Caki2 (cell line): ENCODE data around the gene LTB4R. TPM values are rescaled to one million over a fixed set of nuclear protein-coding genes. Genes with fewer than 3 reads are reported as not detected.

Experiments
- DNase-seq: peaks from one replicate; pipeline ENCODE4 v3.0.0-alpha.2; 2015; ENCODE audit warnings: low read depth
- in situ Hi-C: cut with HindIII; loops from 2 replicates; pipeline ENCODE4 v1.10.0; 2016; ENCODE audit warnings: low sequenced_read_pairs, low pct_unique_long_range_greater_than_20kb, mixed read lengths
- total RNA-seq: library from RNA; depleted of rRNA; stranded (reverse); fragments of >200 nt; shearing (Covaris generic); gene quantifications from 2 replicates; pipeline ENCODE4 v1.2.3, GENCODE V29; 2014; ENCODE audit warnings: low replicate concordance; rRNA removed

The LTB4R gene, protein sequence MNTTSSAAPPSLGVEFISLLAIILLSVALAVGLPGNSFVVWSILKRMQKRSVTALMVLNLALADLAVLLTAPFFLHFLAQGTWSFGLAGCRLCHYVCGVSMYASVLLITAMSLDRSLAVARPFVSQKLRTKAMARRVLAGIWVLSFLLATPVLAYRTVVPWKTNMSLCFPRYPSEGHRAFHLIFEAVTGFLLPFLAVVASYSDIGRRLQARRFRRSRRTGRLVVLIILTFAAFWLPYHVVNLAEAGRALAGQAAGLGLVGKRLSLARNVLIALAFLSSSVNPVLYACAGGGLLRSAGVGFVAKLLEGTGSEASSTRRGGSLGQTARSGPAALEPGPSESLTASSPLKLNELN
- 0.12 and 2.7 TPM in 2 replicates for total RNA-seq

DNA sequence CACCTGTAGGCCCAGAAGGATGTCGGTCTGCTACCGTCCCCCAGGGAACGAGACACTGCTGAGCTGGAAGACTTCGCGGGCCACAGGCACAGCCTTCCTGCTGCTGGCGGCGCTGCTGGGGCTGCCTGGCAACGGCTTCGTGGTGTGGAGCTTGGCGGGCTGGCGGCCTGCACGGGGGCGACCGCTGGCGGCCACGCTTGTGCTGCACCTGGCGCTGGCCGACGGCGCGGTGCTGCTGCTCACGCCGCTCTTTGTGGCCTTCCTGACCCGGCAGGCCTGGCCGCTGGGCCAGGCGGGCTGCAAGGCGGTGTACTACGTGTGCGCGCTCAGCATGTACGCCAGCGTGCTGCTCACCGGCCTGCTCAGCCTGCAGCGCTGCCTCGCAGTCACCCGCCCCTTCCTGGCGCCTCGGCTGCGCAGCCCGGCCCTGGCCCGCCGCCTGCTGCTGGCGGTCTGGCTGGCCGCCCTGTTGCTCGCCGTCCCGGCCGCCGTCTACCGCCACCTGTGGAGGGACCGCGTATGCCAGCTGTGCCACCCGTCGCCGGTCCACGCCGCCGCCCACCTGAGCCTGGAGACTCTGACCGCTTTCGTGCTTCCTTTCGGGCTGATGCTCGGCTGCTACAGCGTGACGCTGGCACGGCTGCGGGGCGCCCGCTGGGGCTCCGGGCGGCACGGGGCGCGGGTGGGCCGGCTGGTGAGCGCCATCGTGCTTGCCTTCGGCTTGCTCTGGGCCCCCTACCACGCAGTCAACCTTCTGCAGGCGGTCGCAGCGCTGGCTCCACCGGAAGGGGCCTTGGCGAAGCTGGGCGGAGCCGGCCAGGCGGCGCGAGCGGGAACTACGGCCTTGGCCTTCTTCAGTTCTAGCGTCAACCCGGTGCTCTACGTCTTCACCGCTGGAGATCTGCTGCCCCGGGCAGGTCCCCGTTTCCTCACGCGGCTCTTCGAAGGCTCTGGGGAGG lies at the start of gene LTB4R:
LTB4R (plus strand) TSS at position 857 of the 959 bp plus-strand sequence. CDS start 4,150 bp downstream, outside the sequence.
- in situ Hi-C loops = no loop called here
- peak; percentile 36 for DNase-seq

DNA sequence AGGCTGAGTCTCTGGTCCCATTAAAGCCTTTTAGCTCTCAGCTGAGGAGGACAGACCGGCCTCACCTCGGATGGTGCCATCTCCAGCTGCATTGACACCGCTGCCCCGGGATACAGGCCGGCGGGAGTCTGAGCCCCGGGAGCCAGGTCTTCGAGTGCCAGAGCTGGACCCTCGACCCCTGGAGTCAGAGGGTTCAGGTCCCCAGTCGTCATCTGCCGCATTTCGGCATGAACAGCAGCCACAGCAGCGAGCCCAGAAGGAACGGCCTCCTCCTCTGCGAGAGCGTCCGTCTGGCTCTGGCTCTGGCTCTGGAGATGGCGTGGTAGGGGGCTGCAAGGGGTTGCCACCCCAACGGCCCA lies 49.4 kb upstream of the LTB4R start:
- no peak for DNase-seq
- in situ Hi-C loops = no loop called here

DNA sequence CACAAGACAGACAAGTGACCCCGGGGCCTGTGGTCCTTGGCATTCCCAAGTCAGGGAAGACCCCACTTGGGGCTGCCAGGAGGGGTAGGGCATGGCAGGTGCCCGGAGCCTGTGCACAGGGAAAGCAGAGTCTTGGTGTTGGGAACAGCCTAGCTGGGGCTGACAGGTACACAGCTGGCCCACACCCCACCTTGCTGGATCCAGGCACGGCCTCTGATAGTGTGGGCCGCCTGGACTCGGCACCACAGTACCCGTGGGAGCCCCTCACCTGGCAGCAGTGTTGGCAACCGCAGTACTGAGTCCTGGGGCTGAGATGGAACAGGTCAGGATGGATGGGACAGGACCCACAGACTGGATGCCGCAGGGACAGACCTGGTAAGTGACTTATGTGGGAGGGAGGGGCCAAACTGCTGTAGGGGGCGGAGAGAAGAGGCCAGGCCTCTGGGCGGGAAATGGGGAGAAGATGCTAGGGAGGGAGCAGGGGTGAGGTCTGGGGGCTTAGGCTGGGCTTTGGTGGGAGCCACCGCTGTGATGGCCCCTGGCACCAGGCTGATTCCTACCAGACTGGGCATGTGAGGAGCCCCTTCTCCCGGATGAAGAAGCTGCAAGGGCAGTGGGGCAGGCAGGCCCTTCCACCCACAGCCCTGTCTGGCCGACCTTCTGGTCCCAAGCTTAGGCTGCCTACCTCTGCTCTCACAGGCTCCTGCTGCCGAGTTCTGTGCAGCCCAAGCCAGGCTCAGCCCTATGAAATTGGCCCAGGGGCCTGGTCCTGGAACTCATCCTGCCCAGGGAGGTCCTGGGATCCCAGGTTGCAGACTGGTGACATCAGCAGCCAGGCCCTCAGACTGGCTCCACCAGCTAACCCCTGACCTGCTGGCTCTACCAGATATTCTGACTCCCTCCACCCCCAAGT lies 48.2 kb upstream of the LTB4R start, which contains the start of gene TGM1:
TGM1 (minus strand) TSS at position 357 of the 913 bp plus-strand sequence. CDS start 825 bp downstream, outside the sequence.
- in situ Hi-C loops = no loop called here
- no peak for DNase-seq

DNA sequence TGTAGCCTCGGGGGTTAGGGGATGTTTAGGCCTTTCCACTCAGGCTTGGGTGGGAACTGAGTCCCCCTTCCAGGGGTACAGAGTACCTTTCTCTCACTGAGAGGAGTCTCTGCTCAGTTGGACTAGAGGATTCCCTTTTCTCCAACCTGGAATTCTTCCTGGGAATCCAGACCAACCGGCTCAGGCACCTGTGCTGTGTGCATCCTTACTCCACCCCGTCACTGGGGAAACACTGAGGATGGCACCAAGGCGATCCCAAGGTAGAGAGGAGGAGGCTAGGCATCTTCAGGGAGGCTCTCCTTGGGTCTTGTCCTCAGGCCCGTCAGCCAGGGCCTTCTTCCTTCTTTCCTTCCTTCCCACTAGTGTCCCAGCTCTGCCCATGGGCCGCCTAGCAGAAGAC lies 47.5 kb upstream of the LTB4R start:
- DNase-seq = no peak
- in situ Hi-C loops = no loop called here

DNA sequence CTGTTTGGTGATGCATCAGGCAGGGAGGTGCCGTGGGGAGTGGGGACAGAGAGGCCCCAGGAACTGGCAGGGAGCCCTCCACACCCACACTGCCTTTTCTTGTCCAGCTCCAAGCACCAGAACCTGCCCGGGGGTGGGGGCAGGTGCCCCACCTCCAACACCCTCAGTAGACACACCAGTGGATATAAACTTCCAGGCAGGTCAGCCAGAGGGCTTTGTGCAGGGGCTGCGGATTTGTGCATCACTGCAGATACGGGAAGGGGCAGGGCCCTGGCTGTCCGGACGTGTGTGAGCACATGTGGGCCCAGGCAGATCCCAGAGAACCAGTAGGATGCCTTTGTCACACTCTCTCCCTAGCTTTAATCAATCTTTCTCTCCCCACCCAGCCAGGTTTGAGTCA lies 47.0 kb upstream of the LTB4R start:
- in situ Hi-C loops = no loop called here
- no peak for DNase-seq

DNA sequence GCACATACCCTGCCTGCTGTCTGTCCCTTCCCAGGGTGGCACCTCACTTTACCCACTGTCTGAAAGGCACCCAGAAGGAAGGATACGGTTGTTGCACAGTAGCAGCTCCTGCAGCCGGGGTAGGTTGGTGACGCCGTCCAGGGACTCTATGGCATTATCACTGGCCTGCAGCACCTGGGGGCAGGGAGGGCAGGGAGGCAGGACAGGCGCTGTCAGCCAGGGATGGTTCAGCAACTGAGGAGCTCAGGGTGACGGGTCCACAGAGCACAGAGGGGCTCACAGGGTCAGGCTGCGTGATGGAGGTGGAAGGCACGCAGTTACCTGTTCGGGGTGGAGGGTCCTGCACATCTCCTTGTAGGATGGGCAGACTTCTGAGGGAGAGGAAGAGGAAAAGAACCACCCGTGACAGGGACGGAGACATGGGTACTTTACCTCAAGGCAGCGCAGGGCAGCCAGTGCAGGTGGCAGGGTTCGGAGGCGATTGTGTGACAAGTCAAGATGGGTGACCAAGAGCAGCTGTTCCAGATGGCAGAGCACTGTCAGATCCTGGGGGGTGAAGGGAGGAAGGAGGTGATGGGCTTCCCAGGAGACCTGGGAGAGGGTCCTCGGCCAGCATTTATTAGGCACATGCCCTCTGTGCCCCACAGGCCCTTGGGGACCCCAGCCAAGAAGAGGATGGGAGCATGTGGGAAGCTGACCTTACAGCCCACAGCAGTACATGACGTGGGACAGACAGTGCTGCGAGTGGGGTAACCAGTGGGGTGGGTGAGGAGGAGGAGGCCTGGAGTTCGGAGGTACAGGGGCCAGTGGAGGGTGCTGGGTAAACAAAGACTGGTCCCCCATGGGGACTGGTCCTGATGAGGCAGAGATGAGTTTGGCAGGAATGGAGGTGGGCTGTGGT lies 44.7 kb upstream of the LTB4R start:
- in situ Hi-C loops = no loop called here
- DNase-seq = no peak

DNA sequence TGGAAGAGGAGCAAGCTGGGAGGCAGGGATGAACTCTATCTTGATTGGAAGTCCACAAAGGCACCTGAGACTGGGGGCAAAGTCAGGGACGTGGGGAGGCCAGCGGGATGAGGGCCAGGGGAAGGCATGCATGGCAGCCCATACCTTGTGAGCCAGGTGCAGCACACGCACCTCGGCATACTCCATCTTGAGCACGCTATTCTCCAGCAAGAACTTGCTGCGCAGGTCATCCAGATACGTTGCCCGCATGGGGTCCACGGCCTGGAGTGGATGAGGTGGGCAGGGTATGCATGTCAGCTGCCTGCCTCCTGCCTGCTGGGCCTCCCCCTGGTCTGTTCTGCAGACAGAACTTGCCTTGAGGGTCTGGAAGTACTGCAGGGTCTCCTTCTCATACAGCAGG lies 43.8 kb upstream of the LTB4R start:
- no peak for DNase-seq
- in situ Hi-C loops = no loop called here

DNA sequence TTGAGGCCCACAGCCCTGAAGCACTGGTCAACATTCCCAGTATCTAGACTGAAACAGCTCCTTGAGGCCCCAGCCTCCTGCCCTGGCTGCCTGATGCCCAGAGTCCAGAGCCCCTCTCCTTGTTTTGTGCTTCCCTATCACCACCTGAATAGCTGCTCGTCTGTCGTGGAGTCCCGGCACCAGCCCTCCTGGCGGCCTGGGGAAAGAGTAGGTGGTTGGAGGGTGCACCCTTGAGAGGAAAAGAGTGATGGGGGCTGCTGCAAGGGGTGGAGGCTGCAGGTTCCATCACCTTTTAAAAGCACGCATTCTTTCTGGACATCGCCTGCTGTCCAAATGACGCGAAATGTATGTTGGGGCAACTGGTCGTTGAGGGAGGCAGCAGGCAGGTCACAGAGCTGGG lies 43.1 kb upstream of the LTB4R start:
- in situ Hi-C loops = no loop called here
- no peak for DNase-seq

DNA sequence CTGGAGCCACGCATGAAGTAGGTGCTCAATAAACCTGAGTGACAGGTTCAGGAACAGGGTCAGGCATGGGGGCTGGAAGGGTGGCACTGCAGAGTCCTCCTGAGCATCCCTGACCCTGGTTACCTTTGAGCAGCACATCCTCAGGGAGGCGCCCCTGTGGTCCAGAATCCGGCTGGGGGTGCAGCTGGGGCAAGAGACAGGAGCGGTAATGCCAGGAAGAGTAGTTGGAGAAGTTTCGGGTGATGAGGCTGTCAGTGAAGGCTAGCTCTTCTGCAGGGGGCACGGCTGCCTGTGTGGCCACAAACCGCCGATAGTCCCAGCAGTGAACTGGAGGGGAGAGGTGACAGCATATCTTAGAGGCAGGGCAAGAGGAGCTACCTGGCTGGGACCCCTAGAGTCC lies 41.9 kb upstream of the LTB4R start:
- in situ Hi-C loops = no loop called here
- DNase-seq = no peak

DNA sequence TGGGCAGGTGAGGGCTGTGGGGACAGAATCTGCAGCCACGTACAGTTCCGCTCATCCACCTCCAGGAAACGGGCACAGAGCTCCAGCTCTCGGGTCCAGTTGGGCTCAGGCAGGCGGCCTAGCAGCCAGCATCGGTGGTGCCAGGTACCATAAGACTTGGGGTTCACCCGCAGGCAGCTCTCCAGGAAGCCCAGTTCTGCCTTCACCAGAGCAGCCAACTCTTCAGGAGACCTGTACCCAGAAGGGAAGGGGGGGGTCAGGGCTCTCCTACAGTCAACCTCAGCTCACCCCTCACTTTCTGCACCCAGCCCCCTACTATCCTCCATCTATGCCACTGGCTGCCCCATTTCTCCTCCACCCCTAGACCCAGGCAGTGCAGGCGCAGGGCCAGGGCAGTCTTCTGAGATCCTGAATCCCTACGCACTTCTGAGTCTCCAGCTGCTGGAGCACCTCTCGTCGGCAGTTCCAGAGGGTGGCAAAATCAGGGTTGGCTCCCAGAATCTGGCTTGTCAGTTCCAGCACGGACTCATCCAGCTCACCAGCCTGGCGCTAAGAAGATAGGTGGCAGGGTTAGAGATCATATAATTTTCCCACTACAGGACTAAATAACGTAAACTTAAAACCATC lies 41.3 kb upstream of the LTB4R start:
- in situ Hi-C loops = no loop called here
- DNase-seq = no peak

DNA sequence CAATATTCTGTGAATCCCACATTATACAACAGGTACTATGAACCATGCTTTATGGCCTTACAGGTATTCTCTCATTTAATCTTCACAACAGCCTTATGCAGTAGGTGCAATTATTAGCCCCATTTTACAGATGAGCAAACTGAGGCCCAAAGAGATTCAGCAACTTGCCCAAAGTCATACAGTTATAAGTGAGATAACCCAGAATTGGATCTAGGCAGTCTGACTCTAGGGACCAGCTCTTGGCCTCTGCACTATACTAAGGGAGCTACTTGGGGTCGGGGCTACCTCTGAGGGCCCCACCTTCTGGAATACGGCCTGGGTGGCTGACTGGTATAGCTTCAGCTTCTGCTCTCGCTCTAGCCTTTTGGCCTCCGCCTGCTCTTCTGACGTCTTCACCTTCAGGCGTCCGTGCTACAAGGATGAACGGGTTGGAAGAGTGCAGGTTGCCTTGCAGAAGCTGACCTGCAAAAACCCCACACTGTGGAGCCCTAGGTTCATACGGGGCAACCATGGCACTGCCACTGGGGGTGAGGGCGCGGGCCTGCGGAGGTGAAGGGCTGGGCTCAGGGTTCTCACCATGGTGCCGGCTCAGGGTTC lies 40.7 kb upstream of the LTB4R start:
- in situ Hi-C loops = no loop called here
- DNase-seq = peak; percentile 63

DNA sequence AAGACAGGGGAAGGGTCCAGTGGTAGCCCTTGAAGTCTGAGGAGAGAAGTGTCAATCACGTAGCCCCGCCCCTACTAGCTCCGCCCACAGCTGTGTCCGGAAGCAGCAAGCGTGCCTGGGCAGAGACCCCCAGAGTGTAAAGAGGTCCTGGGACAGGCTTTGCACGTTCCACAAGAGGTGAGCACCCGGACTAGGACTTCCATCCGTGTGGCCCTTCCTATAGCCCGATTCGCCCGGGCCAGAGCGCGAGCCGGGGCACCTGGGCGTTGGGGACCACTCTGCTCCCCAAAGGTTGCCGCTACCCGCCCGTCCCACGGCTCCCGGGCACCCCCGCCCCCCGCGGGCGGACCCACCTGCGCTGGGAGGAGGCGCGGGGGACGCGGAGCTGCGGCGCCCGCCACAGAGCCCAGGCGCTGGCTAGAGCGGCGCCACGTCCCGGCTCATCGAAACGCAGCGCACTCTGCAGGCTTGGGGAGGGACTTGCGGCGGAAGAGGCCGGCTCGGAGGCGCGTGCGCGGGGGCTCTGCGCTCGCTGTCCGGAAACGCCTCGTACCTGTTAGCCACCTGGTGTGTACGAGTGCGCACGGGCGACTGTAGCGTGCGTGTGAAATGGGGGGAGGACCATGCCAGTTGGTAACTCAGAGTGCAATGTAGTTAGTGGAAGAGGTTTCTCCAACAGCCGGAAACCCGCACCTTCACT lies 40.0 kb upstream of the LTB4R start, which contains the start of gene RABGGTA:
RABGGTA (minus strand) TSS at position 464 of the 700 bp plus-strand sequence. CDS start 482 bp downstream, outside the sequence.
- in situ Hi-C loops = no loop called here
- peak; percentile 76 for DNase-seq

DNA sequence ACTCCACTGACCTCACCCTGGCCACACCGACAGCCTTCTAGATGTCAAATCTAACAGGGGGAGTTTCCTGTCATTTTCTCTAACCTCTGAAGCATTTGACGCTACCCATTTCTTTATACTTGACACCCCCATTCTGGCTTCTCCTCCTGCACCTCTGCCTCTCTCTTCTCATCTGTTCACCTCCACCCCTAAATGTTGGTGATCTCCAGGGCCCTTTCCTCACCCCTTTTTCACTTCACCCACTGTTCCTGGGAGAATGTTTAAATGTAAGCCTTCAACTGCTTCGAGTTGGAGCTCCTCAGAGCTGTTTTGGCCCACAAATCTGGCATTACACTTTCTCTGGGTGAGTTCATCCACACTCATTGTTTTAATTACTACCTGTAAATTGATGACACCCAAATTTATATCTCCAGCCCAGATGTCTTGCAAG lies 39.5 kb upstream of the LTB4R start:
- in situ Hi-C loops = no loop called here
- no peak for DNase-seq

DNA sequence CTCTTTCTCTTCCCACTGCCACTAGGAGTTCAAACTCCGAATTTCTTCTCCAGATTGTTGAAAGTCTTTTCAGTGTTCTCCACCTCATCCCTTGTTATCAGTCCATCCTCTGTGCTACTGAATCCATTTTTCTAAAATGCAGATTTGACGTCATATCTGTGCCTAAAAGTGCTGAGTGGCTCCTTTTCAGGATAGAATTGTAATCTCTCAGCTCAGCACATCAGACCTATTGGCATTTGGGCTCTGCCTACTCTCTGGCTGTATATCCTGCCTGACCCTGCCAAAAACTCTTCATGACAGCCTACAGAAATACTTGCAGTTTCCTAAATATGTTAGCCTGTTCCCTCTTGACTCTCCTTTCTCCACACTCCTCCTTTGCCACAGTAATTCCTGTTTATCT lies 38.8 kb upstream of the LTB4R start:
- DNase-seq = no peak
- in situ Hi-C loops = no loop called here

DNA sequence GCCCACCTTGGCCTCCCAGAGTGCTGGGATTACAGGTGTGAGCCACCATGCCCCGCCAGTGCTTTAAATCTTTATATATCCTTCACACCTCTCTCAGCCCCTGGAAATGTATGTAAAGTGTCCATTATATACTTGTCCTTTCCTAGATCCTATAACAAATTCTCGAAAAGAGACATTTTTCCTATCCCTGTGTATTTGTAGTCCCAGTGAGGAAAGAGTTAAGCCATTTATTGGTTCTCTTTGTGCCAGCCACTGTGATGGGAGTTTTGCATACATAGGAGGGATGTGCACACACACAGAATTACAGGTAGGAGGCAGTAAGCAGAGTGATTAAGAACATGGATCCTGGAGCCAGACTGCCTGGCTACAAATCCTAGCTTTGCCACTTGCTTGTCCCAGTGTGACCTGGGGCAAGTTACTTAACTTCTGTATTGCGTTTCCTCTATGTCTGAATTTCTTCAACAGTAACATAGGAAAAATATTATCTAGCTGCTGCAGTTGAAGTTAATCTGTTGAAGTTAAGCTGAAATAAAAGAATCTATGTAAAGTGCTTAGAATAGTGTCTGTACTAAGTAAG lies 37.8 kb upstream of the LTB4R start:
- DNase-seq = no peak
- in situ Hi-C loops = no loop called here
